Inflammatory macrophage treated with lipopolysaccharide for 1 hour (primary cell): ENCODE measurements around the gene IL31.
"Not testable (repeated sequence)": the region's sequence is repeated elsewhere in the genome, so short reads cannot be mapped to it uniquely, and the experiment has no call there.

Source experiments
- DNase-seq, 2 donors: peaks; one replicate each; pipeline ENCODE4 v3.0.0-alpha.2; 2020 to 2022

The IL31 gene

DNA sequence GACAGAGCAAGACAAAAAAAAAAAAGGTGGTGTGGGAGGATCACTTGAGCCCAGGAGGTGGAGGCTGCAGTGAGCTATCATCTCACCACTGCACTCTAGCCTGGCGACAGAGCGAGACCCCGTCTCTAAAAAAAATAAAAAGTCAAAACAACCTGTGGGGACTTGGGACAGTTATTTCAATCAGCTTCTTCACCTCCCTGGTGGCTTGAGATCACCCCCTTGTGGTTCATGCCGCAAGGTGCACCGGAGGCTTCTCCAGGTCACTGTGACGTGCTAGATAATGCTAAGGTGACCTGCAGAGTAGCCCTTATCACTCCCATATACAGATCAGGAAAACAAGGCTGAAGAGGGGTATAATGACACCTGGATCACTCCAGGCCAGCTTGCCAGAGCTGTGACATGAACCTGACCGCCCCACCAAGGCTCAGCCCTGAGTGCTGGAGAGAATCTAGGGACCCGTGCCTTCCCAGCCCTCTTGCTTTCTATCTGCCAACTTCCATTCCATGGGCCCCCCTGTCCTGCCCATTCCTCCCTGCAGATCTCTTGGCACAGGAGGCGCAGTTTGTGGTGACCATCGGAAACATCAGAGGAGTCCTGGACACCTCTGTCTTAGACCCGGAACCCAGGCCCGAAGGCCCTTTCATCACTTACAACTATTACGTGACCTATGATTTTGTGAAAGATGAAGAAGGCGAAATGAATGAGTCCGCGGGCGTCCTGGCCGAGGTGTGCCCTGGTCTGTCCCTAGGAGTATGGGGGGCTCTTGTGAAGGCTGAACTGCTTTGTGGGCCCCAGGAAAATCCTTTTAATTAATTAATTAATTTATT lies 17.0 kb upstream of the IL31 start:
- DNase-seq = peak in 1 of 2 donors; percentile 68

DNA sequence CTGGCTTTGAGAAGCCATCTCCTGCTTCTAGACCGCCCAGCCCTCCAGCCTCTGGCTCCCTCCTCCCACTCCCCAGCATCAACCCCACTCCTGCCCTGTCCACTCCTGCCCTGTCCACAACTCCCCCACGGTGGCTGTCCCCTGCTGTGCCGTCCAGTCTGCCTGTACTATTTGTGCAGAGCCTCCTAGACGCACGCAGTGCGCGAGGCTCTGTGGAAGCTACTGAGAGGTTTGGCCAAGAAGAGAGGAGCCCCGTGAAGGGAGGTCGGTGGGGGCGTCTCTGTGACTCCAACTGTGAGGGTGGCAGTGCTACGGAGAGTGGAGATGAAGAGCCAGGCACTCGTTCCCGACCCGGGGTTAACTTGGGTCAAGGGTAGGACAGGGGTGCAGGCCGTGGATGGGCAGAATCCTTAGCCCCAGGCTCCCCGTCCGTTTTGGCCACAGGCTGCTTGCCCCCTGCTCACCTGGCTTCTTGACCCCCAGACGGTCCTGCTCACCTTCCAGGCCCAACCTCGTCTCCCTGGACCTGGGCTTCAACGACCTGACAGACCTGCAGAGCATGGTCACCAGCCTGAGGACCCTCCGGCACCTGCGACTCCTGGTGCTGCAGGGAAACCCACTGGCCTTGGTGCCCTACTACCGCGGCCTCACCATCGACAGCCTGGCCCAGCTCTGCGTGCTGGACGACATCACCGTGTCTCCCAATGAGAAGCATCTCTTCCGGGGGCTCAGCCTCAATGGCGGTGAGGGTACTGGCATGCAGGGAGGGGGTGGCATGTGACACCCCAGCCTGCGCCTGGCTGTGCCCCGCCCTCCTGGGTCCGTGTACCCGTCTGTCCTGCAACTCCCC lies 15.8 kb upstream of the IL31 start:
- no peak for DNase-seq

DNA sequence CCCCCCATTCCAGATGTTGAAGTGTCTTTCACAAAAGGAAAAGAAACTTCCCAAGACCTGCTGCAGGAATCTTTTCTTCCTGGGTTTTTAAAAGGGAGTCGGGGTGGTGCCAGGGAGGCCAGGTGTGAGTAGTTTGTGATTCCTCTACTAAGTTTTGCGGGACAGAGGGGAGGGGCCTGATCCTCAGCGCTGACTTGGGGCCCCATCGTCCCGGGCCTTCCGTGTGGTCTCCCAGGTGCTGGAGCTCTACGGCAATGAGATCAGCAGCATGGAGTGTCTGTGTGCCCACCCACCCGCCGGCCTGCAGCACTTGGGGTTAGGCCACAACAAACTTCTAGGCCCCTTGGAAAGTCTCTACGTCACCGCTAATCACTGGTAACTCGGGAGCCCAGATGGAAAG lies 13.4 kb upstream of the IL31 start:
- no peak for DNase-seq

DNA sequence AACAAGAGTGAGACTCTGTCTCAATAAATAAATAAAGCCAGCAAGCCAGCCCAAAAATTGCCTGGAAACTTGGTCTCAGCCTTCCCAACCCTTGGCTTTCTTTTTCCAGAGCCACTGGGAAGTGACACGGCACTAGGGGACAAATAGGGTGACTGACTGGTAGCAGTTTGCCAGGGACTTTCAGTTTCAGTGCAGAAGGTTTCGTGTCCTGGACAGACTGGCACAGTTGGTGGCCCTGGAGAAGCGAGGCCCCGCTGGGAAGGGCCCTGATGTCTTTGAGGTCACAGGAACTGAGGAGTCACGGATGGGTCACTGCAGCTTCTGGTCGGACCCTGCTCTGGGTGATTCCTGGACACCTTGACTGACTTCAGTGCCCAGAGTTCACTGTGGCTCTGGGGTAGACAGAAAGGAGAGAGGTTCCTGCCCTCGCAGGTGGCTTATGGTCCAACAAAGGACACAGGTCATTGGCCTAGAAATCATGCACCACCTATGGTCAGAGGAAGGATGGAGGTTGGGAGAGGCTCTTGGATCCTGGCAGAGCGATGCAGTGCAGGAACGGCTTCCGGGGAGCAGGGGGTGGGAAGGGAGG lies 11.6 kb upstream of the IL31 start:
- no peak for DNase-seq

DNA sequence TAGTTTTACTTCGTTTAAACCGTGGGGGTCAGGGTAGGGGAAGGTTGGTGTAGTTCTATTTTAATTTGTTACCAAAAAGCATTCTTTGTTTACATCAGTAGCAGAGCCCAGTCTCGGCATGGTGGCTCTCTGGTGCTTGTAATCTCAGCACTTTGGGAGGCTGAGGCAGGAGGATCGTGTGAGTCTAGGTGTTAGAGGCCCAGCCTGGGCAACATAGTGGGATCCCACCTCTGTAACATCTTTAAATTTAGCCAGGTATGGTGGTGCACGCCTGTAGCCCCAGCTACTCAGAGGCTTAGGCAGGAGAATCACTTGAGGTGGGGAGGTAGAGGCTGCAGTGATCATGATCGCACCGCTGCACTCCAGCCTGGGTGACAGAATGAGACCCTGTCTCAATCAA lies 11.1 kb upstream of the IL31 start:
- DNase-seq = no peak

DNA sequence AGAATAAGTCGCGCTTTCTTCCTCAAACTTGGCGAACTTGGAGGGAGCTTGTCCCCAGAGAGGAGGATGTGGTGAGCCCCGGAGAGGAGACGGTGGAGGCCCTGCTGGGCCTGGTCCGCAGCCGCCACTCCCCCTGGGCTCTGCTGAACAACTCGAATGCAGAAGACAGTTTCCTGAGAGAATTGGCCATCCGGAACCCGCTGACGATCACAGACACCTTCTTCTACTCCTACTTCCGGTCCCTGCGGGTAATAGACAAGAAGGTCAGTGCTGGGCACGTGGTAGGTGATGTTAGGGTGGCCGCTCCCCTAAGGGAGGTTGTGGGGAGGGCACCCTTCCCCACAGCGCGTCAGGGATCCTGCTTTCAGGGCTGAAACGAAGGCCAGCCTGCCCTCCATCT lies 10.5 kb upstream of the IL31 start:
- DNase-seq = no peak

DNA sequence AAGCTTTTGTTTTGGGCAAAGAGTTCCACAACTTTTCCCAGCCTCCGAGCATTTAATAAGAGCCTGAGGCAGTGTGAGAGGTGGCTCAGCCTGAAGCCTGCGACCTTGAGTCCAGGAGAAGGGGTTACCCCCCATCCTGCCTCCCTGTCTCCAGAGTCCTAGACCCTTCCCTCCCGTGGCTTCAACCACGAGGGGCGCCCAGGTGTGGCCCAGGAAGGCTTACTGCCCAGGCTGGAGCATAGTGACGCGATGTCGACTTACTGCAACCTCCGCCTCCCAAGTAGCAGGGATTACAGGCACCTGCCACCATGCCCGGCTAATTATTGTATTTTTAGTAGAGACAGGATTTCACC lies 9.5 kb upstream of the IL31 start:
- DNase-seq = no peak

DNA sequence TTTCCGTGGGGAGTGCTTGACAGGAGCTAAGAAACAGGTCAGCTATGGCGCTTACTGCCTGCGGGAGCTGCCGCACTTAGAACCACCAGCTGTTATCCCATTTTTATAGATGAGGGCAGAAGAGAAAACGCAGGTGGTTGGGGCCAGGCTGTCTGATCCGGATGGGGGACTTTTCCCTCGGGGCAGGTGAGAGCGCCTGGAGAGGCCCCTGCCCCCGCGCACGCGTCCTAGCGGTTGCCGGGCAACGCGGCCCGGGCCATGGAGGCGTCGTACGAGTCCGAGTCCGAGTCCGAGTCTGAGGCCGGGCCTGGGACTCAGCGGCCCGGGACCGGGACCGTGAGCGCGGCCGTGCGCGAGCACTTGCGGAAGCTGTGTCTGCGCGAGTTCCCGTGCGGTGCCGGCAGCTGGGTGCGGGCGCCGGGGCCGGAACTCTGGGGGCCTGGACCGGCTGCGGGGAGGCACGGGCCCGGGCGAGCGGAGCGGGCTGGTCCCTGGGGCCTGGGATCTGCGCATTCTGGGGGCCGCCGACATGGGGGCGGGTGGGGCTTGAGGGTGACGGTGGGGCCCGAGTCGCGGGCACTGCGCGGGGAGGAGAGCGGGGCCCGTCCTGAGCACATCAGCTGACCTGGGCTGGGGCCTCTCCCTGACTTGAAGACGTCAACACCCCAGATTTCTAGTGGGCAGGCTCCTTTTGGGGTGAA lies 9.0 kb upstream of the IL31 start, which contains the start of gene LRRC43:
Gene LRRC43, plus strand, starts transcription at position 237 of the 701 bp plus-strand sequence. Its CDS starts 22 bp downstream, at position 259.
- peak; percentile 17 to 25 for DNase-seq

DNA sequence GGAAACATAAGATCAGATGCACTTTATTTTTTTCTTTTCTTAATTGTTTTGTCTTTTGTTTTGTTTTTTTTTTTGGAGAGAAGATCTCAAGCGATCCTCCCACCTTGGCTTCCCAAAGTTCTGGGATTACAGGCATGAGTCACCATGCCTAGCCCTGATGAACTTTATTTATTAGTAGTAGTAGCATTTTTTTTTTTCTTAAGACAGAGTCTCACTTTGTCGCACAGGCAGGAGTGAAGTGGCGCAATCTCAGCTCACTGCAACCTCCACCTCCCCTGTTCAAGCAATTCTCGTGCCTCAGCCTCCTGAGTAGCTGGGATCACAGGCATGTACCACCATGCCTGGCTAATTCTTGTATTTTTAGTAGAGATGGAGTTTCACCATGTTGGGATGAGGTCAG lies 2.5 kb upstream of the IL31 start:
- DNase-seq = not testable (repeated sequence)

DNA sequence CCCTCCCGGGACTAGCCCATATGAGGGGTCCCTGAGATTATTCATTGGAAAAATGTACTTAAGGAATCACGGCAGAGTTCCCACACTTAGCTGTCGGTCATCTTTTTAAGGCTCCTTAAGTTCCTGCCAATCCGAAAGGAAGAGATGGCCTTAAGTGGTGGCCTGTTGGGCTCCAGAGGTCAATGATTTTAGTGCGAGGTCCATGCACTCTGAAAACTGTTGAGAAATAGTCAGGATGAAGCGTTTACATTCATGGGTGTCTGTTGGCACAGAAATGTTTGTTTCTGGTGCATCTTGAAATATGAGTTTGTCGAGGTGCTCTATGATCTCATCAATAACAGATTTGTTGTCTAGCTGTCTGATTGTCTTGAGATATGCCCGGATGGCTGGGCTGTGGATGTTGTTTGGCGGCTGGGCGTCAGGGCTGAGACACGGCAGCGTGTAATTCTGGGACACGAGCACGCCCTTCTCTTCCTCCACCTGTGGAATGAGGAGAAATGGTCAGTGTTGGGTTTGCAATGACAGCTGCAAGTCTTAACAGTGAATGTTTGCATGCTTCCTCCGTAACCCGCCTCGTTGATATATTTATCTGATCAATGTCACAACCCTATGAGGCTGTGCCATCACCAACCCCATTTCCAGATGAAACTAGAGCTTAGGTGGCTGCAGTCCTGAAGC lies 1.6 kb downstream of the IL31 start:
- DNase-seq = no peak

DNA sequence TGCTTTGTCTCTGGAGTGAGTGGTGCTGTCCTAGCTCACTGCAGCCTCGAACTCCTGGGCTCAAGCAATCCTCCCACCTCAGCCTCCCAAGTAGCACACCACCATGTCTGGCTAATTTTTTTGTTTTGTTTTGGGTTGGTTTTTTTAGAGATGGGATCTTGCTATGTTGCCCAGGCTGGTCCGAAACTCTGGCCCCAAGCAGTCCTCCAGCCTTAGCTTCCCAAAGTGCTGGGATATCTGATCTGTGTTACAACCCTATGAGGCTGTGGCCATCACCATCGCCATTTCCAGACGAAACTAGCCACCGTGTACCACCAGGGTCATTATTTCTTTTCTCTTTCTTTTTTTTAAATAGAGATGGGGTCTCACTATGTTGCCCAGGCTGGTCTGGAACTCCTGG lies 2.6 kb downstream of the IL31 start:
- no peak for DNase-seq

DNA sequence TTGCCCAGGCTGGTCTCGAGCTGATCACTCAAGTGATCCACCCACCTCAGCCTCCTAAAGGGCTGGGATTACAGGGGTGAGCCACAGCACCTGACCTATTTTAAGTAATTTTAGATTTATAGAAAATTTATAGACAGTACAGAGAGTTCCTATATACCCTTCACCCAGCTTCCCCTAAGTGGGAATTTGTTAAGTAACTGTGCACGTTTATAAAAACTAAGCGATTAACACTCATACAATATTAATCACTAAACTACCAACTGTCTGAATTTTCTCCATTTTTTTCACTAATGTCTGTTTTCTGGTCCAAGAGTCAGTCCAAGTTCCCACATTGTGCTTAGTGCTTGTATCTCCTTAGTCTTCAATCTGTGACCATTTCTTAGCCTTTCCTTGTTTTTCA lies 5.5 kb downstream of the IL31 start:
- no peak for DNase-seq

DNA sequence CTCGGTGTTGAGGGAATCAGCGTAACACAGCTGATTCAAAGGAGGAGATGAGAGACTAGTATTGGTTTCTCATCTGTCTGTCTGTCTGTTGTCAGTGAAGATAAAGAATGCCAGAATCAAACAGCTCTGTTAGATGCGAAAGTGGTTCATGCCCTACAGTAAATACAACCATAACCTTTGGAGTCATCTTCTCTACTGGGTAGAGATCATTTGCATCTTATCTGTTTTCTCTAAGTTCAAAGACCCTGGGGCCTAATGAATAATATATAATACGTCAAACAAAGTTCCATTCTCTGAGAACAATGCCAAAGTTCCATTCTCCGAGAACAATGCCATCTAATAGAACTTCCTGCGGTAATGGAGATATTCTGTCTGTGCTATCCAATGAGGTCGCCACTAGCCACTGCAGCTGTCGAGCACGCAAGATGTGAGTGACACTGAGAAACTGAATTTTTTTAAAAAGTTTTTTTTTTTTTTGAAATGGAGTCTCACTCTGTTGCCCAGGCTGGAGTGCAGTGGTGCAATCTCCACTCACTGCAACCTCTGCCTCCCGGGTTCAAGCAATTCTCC lies 6.6 kb downstream of the IL31 start:
- DNase-seq = no peak

DNA sequence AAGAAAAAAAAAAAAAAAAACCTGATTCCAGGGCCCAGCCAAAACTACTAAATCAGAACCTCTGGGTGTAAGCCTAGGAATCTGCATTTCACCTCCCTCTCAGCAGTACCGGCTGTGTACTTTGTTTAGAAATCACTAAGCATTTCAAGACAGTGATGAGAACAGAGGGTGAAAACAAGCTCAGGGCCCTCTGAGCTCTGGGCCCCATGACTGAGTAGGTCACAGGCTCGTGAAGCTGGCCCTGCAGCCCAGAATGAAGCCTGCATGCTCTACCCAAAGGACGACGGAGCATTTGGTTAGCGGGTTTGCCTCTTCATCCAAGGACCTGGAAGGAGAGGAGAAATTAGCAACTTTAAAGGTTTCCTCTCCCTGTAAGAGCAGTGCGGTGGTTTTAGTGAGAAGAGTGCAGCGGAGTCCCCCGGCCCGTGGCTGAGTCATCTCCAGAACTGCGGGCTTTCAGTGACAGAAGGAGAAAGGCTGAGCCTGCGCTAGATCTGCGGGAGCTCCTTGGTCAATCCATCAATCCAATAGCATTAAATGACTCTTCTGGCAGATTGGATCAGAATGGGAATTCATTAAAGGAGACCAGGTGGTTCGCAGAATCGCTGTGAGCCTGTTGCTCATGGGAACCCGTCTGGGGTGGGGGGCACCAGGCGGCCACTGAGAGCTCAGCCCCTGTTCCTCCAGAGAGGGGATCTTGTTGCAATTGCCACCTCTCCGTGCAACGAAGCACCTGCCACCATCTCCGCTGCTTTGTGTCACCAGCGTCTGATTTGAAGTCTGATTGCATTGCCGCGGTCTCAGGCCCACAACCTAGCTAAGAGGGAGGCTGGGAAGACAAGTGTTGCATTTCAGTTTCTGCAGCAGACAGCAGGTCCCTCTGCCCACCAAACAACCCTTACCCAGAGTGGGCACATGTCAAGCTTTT lies 7.3 kb downstream of the IL31 start:
- no peak for DNase-seq

DNA sequence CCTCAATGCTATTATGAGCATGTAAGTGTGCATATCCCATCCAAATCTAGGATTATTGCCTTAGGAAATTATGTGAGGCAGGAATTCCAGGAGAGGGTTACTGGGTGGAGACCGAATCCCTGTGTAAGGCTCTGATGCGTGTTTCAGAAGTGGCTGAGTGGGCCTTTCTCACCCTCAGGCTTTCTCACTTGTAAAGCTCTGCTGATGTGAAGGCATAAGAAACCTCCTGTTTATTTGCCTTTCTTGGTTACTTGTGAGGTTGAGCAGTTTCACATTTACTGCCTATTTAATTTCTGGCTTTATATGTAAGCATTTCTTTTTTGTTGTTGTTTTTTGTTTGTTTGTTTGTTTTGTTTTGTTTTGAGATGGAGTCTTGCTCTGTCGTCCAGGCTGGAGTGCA lies 11.0 kb downstream of the IL31 start:
- no peak for DNase-seq

DNA sequence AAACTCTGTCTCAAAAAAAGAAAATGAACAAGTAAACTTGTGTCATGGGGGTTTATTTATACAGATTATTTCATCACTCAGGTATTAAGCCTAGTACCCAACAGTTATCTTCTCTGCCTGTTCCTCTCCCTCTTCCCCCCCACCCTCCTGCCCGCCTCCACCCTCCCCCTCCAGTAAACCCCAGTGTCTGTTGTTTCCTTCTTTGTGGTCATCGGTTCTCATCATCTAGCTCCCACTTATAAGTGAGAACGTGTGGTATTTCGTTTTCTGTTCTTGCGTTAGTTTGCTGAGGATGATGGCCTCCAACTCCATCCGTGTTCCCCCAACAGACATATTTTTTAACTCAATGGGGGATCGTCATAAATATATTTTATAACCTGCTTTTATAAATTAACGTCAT lies 12.3 kb downstream of the IL31 start:
- DNase-seq = no peak

DNA sequence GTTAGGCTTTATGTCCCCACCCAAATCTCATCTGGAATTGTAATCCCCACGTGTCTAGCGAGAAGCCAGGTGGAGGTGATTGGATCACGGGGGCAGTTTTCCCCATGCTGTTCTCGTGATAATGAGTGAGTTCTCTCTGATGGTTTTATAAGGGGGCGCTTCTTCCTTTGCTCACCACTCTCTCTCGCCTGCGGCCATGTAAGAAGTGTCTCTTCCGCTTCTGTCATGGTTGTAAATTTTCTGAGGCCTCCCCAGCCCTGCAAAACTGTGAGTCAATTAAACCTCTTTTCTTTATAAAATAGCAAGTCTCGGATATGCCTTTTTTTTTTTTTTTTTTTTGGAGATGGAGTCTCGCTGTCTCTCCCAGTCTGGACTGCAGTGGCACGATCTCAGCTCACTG lies 13.3 kb downstream of the IL31 start:
- no peak for DNase-seq

DNA sequence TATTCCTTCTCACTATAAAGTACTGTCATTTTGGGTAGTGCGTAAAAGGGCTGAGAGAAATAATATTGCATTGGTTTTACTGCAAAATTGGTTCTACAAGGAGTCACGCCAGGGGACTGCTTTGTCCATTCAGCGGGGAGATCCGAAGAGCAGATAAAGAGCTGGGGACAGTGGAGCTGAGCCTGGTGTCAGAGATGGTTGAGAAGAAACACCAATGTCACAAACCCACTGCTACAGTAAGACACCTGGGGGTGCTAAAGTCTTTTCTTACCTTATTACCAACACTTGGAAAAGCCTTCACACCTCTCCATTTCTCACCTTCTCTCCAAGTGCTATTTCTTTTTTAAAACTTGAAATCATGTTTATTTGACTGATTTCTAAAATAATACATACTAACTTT lies 14.1 kb downstream of the IL31 start:
- no peak for DNase-seq

DNA sequence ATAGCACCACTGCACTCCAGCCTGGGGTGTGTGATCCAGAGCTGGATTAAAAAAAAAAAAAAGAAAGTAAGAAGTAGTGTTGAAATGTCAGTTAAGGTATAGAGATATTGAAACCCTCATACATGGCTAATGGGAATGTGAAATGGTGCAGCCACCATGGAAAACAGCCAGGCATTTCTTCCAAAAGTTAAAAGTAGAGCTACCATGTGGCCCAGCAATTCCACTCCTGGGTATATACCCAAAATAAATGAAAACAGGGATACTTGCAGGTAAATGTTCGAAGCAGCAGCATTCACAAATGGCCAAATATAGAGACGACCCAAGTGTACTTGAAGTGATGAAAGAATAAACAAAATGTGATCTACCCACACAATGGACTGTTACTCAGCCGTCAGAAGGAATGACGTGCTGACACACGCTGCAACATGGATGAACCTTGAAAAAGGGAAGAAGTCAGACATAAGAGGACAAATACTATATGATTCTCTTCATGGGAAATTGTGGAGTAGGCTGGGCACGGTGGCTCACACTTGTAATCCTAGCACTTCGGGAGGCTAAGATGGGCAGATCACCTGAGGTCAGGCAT lies 15.2 kb downstream of the IL31 start:
- DNase-seq = no peak

DNA sequence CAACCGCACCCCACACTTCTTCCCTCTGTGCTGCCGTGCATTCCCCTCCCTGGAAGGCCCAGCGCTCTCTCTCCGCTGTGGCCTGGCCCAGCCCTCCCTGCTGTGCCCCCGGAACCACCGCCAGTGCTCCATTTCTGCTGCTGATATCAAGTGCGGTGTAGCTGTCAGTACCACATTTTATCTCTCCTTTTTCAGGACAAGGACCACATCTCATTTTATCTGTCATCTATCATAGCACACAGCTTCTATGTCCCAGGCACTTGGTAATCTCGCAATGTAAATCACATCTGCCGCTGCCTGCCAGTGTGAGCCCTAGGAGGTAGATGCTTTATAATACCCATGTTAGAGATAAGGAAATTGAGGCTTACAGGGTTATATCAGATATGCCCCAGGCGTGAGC lies 18.3 kb downstream of the IL31 start:
- DNase-seq = no peak

DNA sequence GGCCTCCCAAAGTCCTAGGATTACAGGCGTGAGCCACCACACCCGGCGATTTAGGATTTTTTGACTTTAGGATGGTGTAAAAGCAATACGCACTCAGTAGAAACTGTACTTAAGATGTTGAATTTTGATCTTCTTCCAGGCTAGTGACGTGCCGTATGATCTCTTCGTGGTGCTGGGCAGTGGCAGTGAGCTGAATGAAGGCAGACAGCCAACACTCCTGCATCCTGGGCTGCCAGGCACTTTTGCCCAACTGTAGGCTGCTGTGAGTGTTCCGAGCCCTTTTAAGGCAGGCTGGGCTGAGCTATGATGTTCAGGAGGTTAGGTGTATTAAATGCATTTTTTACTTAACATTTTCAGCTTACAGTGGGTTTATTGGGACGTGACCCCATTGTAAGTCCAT lies 21.3 kb downstream of the IL31 start:
- DNase-seq = no peak
